A549 (cell line): ENCODE results near the gene PIK3C3. TPM values are rescaled to one million over a fixed set of nuclear protein-coding genes. Genes with fewer than 3 reads are reported as not detected.

ENCODE experiments used
- ATAC-seq, 2 experiments: fragments of 200-7000 bp in 1 of 2; fragments of >200 bp in 1 of 2; cut with Nextera tagmentation in 1 of 2; cut with Tn5 transposase in 1 of 2; 3 replicates each; pipeline versions ENCODE4 v1.8.0 to v1.9.1; 2018 to 2020; ENCODE audit warnings: mild to moderate bottlenecking in 1 of 2, moderate library complexity in 1 of 2
- CTCF ChIA-PET: fragments of 300-600 bp; sonication (Branson Sonifier 250); formaldehyde crosslinking; extraction: SDS; loops from one replicate; lab custom pipeline; 2021; ENCODE audit warnings: antibody characterized with exemption, inconsistent platforms; lab: Yijun Ruan, JAX
- POLR2A ChIA-PET: fragments of 350-600 bp; formaldehyde crosslinking; extraction: SDS; loops from one replicate; lab custom pipeline; 2021; ENCODE audit warnings: antibody characterized with exemption, inconsistent platforms; lab: Yijun Ruan, JAX
- DNase-seq, 2 experiments: peaks; one replicate each; pipeline versions ENCODE4 v3.0.0 to v3.0.0-alpha.2; 2011 to 2016; ENCODE audit warnings: low read depth in 1 of 2, low spot score in 1 of 2
- FAIRE-seq: peaks from 2 replicates; lab custom pipeline; 2011; peaks lifted over from hg19 to GRCh38; lab: Jason Lieb, UNC
- H3K27ac ChIP-seq, 2 experiments: fragments of >200 bp; sonication (Bioruptor Twin); formaldehyde crosslinking; 3 replicates each; pipeline ENCODE4 v1.5.1; 2016 to 2017
- H3K4me1 ChIP-seq: fragments of >200 bp; sonication (Bioruptor Twin); formaldehyde crosslinking; 3 replicates; pipeline ENCODE4 v1.6.1; 2016
- H3K4me2 ChIP-seq: fragments of >200 bp; sonication (Bioruptor Twin); formaldehyde crosslinking; 3 replicates; pipeline ENCODE4 v1.6.1; 2016
- H3K4me3 ChIP-seq: fragments of >200 bp; sonication (Bioruptor Twin); formaldehyde crosslinking; 3 replicates; pipeline ENCODE4 v1.5.1; 2016
- H3K9me3 ChIP-seq: fragments of >200 bp; sonication (Bioruptor Twin); formaldehyde crosslinking; 3 replicates; pipeline ENCODE4 v1.6.1; 2016
- BCL3 ChIP-seq: fragments of >200 bp; sonication (Bioruptor Twin); formaldehyde crosslinking; IDR thresholded peaks from 3 replicates; pipeline ENCODE4 v1.6.1; 2016
- CHD4 ChIP-seq: fragments of 200-600 bp; sonication (generic); IDR thresholded peaks from 2 replicates; pipeline ENCODE4 v1.6.1; 2016; ENCODE audit warnings: antibody characterized with exemption, mild to moderate bottlenecking, borderline replicate concordance
- E2F6 ChIP-seq: IDR thresholded peaks from 2 replicates; pipeline ENCODE4 v1.6.1; 2012; ENCODE audit warnings: low read depth, borderline replicate concordance
- ESRRA ChIP-seq: fragments of 150-350 bp; IDR thresholded peaks from 2 replicates; pipeline ENCODE4 v1.6.1; 2014; ENCODE audit warnings: mild to moderate bottlenecking, low read length, borderline replicate concordance
- FOSB ChIP-seq: fragments of 250-450 bp; sonication (Bioruptor Pico); IDR thresholded peaks from 2 replicates; pipeline ENCODE4 v1.5.0; 2020; ENCODE audit warnings: mild to moderate bottlenecking, moderate library complexity
- FOSL2 ChIP-seq, 2 experiments: fragments of 450-650 bp in 1 of 2; fragments of >200 bp in 1 of 2; sonication (Bioruptor Twin) in 1 of 2; formaldehyde crosslinking; IDR thresholded peaks; 2 replicates each; pipeline versions ENCODE4 v1.5.0 to v1.6.1; 2016 to 2020; ENCODE audit warnings: mild to moderate bottlenecking in 1 of 2, moderate library complexity in 1 of 2
- GATA3 ChIP-seq: IDR thresholded peaks from 2 replicates; pipeline ENCODE4 v1.6.1; 2012; ENCODE audit warnings: borderline replicate concordance
- HDAC2 ChIP-seq: fragments of 200-600 bp; sonication (generic); IDR thresholded peaks from 2 replicates; pipeline ENCODE4 v1.6.1; 2016
- HES2 ChIP-seq: fragments of >200 bp; sonication (Bioruptor Twin); formaldehyde crosslinking; IDR thresholded peaks from 2 replicates; pipeline ENCODE4 v1.6.1; 2016
- HOXA7 ChIP-seq: fragments of 250-450 bp; sonication (Bioruptor Pico); IDR thresholded peaks from 2 replicates; pipeline ENCODE4 v1.5.0; 2020; ENCODE audit warnings: mild to moderate bottlenecking, moderate library complexity
- JUN ChIP-seq, 2 experiments: fragments of >200 bp; sonication (Bioruptor Twin); formaldehyde crosslinking; IDR thresholded peaks; 2 replicates in 1 of 2; 3 replicates in 1 of 2; pipeline ENCODE4 v1.6.1; 2016 to 2017
- JUNB ChIP-seq: fragments of >200 bp; sonication (Bioruptor Twin); formaldehyde crosslinking; IDR thresholded peaks from 2 replicates; pipeline ENCODE4 v1.6.1; 2016
- MYC ChIP-seq: IDR thresholded peaks from 2 replicates; pipeline ENCODE4 v1.6.1; 2012; ENCODE audit warnings: mild to moderate bottlenecking, inconsistent platforms, low read length, improper control_type of control experiment, borderline replicate concordance
- NR3C1 ChIP-seq: fragments of >200 bp; sonication (Bioruptor Twin); formaldehyde crosslinking; IDR thresholded peaks from 3 replicates; pipeline ENCODE4 v1.6.1; 2017
- RAD21 ChIP-seq, 2 experiments: fragments of >200 bp in 1 of 2; sonication (Bioruptor Twin) in 1 of 2; formaldehyde crosslinking in 1 of 2; IDR thresholded peaks in 1 of 2; conservative IDR thresholded peaks in 1 of 2; 2 replicates in 1 of 2; 3 replicates in 1 of 2; pipeline ENCODE4 v1.6.1; 2012 to 2018; ENCODE audit warnings: inconsistent platforms in 1 of 2
- RCOR1 ChIP-seq: fragments of 150-350 bp; IDR thresholded peaks from 2 replicates; pipeline ENCODE4 v1.6.1; 2014; ENCODE audit warnings: antibody characterized with exemption, low read length, low read depth
- REST ChIP-seq: fragments of 200-600 bp; sonication (generic); IDR thresholded peaks from 2 replicates; pipeline ENCODE4 v1.6.1; 2016; ENCODE audit warnings: antibody characterized with exemption, mild to moderate bottlenecking, moderate library complexity
- RFX5 ChIP-seq: fragments of 450-650 bp; IDR thresholded peaks from 2 replicates; pipeline ENCODE4 v1.7.1; 2014; ENCODE audit warnings: antibody characterized with exemption, mild to moderate bottlenecking, moderate library complexity
- SMC3 ChIP-seq: fragments of >200 bp; sonication (Bioruptor Twin); formaldehyde crosslinking; IDR thresholded peaks from 3 replicates; pipeline ENCODE4 v1.6.1; 2018; ENCODE audit warnings: inconsistent platforms
- SREBF2 ChIP-seq: fragments of 450-650 bp; IDR thresholded peaks from 2 replicates; pipeline ENCODE4 v1.6.1; 2014; ENCODE audit warnings: mild to moderate bottlenecking, moderate library complexity
- TFCP2L1 ChIP-seq: fragments of 250-450 bp; sonication (Bioruptor Pico); IDR thresholded peaks from 2 replicates; pipeline ENCODE4 v1.5.0; 2021; ENCODE audit warnings: mild to moderate bottlenecking
- USF2 ChIP-seq: fragments of 450-650 bp; IDR thresholded peaks from 2 replicates; pipeline ENCODE4 v1.6.1; 2014; ENCODE audit warnings: antibody characterized with exemption
- ZC3H11A ChIP-seq: fragments of 450-650 bp; IDR thresholded peaks from 2 replicates; pipeline ENCODE4 v1.6.1; 2014; ENCODE audit warnings: antibody characterized with exemption, mild to moderate bottlenecking
- ZFP36 ChIP-seq: fragments of 450-650 bp; IDR thresholded peaks from 2 replicates; pipeline ENCODE4 v1.6.1; 2014; ENCODE audit warnings: borderline replicate concordance; ENCODE audit not compliant: partially characterized antibody
- ZNF302 ChIP-seq: fragments of 250-450 bp; sonication (Bioruptor Pico); IDR thresholded peaks from 2 replicates; pipeline ENCODE4 v1.9.0; 2021; ENCODE audit warnings: inconsistent platforms, mild to moderate bottlenecking, moderate library complexity
- WGBS: methylation state at CpG from one replicate; pipeline ENCODE4 v1.1.6; 2017; ENCODE audit errors: missing lambda C conversion rate; 5-methylcytosine and 5-hydroxymethylcytosine counted together
- polyA plus RNA-seq, 4 experiments: library from polyadenylated mRNA; depleted of rRNA in 3 of 4; stranded (reverse); fragments of >200 nt; fragmentation: RNase III in 1 of 4; extraction: RNeasy Plus Mini Kit Qiagen cat#74134 plus additional on column Dnase treatment in 1 of 4; gene quantifications; 2 replicates in 3 of 4; 3 replicates in 1 of 4; pipeline ENCODE4 v1.2.3, GENCODE V29; 2011 to 2017
- TF ChIP-seq, protein P1 (sequence below): fragments of 150-350 bp; IDR thresholded peaks from 2 replicates; pipeline ENCODE4 v1.6.1; 2014; ENCODE audit warnings: low read depth, mild to moderate bottlenecking, low read length
- TF ChIP-seq, protein P2 (sequence below): fragments of 250-450 bp; sonication (Bioruptor Pico); IDR thresholded peaks from 2 replicates; pipeline ENCODE4 v1.5.0; 2020; ENCODE audit warnings: low read depth, mild to moderate bottlenecking, moderate library complexity
- TF ChIP-seq, protein P3 (sequence below): fragments of 250-450 bp; sonication (Bioruptor Pico); IDR thresholded peaks from 2 replicates; pipeline ENCODE4 v1.5.0; 2021; ENCODE audit warnings: mild to moderate bottlenecking, moderate library complexity, borderline replicate concordance

The PIK3C3 gene
- polyA plus RNA-seq, 2 of the 4 experiments (the other 2 are of a cell fraction), result 18.6 to 36.0 TPM

- Histone ChIP-seq H3K4me2 (no peak overlapping the region), H3K9me3 (no peaks in the 10 kb centered on the region), H3K4me1 (no peaks in the 10 kb centered on the region), H3K4me3 (no peak overlapping the region), H3K27ac (no peak overlapping the region)
- ChIA-PET POLR2A (no interaction called here), CTCF (no interaction called here)
- WGBS, result 91% methylated on average over 4 of the region's 4 CpGs
- DNase-seq (no peak), FAIRE-seq (no peak), ATAC-seq (no peak)
- TF ChIP-seq, protein P1, sequence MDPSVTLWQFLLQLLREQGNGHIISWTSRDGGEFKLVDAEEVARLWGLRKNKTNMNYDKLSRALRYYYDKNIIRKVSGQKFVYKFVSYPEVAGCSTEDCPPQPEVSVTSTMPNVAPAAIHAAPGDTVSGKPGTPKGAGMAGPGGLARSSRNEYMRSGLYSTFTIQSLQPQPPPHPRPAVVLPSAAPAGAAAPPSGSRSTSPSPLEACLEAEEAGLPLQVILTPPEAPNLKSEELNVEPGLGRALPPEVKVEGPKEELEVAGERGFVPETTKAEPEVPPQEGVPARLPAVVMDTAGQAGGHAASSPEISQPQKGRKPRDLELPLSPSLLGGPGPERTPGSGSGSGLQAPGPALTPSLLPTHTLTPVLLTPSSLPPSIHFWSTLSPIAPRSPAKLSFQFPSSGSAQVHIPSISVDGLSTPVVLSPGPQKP, result no peak
- TF ChIP-seq ZC3H11A (no peak), RCOR1 (no peak), HOXA7 (CRISPR knock-in tag) (no peak), CHD4 (no peak), ZNF302 (CRISPR knock-in tag) (no peak), BCL3 (no peak), ESRRA (no peak), FOSB (no peak), TFCP2L1 (CRISPR knock-in tag) (no peak), MYC (no peak), REST (no peak), FOSL2 (IDR thresholded peaks at IDR 0.05) (no peak), FOSL2 (CRISPR knock-in tag; IDR thresholded peaks at IDR 0.05) (no peak), JUN (IDR thresholded peaks at IDR 0.05) (no peak), RAD21 (conservative IDR thresholded peaks at IDR 0.05 in 1 of 2, IDR thresholded peaks at IDR 0.05 in 1 of 2) (no peak), SREBF2 (no peak), HDAC2 (no peak), JUNB (no peak), HES2 (no peak)
- TF ChIP-seq, protein P2, sequence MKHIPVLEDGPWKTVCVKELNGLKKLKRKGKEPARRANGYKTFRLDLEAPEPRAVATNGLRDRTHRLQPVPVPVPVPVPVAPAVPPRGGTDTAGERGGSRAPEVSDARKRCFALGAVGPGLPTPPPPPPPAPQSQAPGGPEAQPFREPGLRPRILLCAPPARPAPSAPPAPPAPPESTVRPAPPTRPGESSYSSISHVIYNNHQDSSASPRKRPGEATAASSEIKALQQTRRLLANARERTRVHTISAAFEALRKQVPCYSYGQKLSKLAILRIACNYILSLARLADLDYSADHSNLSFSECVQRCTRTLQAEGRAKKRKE (CRISPR knock-in tag), result no peak
These were observed 63.8 kb downstream of the PIK3C3 start for GRCh38 chr18:42018831-42019230.

DNA sequence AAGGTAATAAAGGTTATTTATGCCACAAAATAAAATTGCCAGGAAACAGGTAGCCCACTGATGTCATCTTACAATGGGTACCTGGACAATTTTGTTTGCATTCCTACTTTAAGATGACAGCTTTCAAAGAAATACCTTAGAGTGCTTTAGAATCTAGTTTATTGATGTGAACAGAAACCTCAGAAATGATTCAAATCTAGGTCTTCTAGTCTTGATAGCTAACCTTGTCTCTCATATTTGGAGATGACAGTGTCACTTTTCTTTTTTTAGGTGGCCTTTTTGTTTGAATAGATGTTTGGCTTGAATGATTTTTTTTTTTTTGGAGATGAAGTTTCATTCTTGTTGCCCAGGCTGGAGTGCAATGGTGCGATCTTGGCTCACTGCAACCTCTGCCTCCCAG lies 69.1 kb downstream of the PIK3C3 start:
- H3K9me3 ChIP-seq, result no peaks in the 10 kb centered on the region
- H3K4me1 ChIP-seq, result no peaks in the 10 kb centered on the region
- DNase-seq (no peak), FAIRE-seq (no peak), ATAC-seq (no peak)
- no peak overlapping the region for H3K27ac ChIP-seq
- no peak overlapping the region for H3K4me2 ChIP-seq
- ChIA-PET POLR2A (no interaction called here), CTCF (no interaction called here)
- H3K4me3 ChIP-seq, result no peak overlapping the region
- 100% methylated on average over 1 of the region's 1 CpG for WGBS
- no peak for TF ChIP-seq USF2
- TF ChIP-seq RFX5, result no peak
- no peak for TF ChIP-seq ZFP36
- no peak for TF ChIP-seq FOSB
- TF ChIP-seq SMC3, result no peak
- no peak for TF ChIP-seq NR3C1
- TF ChIP-seq E2F6, result no peak
- TF ChIP-seq ZC3H11A, result no peak
- no peak for TF ChIP-seq GATA3
- TF ChIP-seq SREBF2, result no peak
- TF ChIP-seq, protein P3, sequence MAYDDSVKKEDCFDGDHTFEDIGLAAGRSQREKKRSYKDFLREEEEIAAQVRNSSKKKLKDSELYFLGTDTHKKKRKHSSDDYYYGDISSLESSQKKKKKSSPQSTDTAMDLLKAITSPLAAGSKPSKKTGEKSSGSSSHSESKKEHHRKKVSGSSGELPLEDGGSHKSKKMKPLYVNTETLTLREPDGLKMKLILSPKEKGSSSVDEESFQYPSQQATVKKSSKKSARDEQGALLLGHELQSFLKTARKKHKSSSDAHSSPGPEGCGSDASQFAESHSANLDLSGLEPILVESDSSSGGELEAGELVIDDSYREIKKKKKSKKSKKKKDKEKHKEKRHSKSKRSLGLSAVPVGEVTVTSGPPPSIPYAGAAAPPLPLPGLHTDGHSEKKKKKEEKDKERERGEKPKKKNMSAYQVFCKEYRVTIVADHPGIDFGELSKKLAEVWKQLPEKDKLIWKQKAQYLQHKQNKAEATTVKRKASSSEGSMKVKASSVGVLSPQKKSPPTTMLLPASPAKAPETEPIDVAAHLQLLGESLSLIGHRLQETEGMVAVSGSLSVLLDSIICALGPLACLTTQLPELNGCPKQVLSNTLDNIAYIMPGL, result no peak
